Inferior parietal cortex (tissue), 1 donor: Measurements from ENCODE around the gene KLHL29.

Experiments
- DNase-seq: peaks from one replicate; pipeline ENCODE4 v3.0.0-alpha.2; 2016; ENCODE audit errors: extremely low spot score

Gene KLHL29

GRCh38 chr2:23530909-23531276 lies 145.9 kb downstream of the KLHL29 start:
- no peak for DNase-seq

GRCh38 chr2:23531280-23531679 lies 146.3 kb downstream of the KLHL29 start:
- no peak for DNase-seq

- DNase-seq, result no peak
These were observed 146.9 kb downstream of the KLHL29 start for GRCh38 chr2:23531881-23532280.

- no peak for DNase-seq
These were observed 147.7 kb downstream of the KLHL29 start for GRCh38 chr2:23532391-23533337.

- no peak for DNase-seq
These were observed 148.3 kb downstream of the KLHL29 start for GRCh38 chr2:23533338-23533695.

GRCh38 chr2:23534771-23535170 lies 149.8 kb downstream of the KLHL29 start:
- DNase-seq, result no peak

GRCh38 chr2:23536326-23536725 lies 151.3 kb downstream of the KLHL29 start:
- DNase-seq, result no peak

GRCh38 chr2:23537991-23538390 lies 153.0 kb downstream of the KLHL29 start:
- DNase-seq, result no peak

- DNase-seq, result no peak
These were observed 153.6 kb downstream of the KLHL29 start for GRCh38 chr2:23538566-23538965.

- no peak for DNase-seq
These were observed 155.9 kb downstream of the KLHL29 start for GRCh38 chr2:23540804-23541360.

GRCh38 chr2:23541503-23542229 lies 156.7 kb downstream of the KLHL29 start:
- no peak for DNase-seq

- no peak for DNase-seq
These were observed 157.3 kb downstream of the KLHL29 start for GRCh38 chr2:23542230-23542789.

- no peak for DNase-seq
These were observed 158.3 kb downstream of the KLHL29 start for GRCh38 chr2:23543302-23543701.

- no peak for DNase-seq
These were observed 158.7 kb downstream of the KLHL29 start for GRCh38 chr2:23543728-23544127.

GRCh38 chr2:23544589-23545295 lies 159.8 kb downstream of the KLHL29 start:
- DNase-seq, result no peak

- DNase-seq, result no peak
These were observed 160.4 kb downstream of the KLHL29 start for GRCh38 chr2:23545396-23545795.

- DNase-seq, result no peak
These were observed 160.8 kb downstream of the KLHL29 start for GRCh38 chr2:23545811-23546210.

GRCh38 chr2:23546913-23547312 lies 161.9 kb downstream of the KLHL29 start:
- no peak for DNase-seq

- no peak for DNase-seq
These were observed 162.7 kb downstream of the KLHL29 start for GRCh38 chr2:23547725-23548124.

GRCh38 chr2:23548143-23548769 lies 163.3 kb downstream of the KLHL29 start:
- DNase-seq, result no peak

- no peak for DNase-seq
These were observed 164.1 kb downstream of the KLHL29 start for GRCh38 chr2:23549051-23549450.
